Fibroblast of skin of back (primary cell): ENCODE results near the gene EIF3B.
"Not testable (repeated sequence)": the region's sequence is repeated elsewhere in the genome, so short reads cannot be mapped to it uniquely, and the experiment has no call there.

Experiments used
- DNase-seq: peaks from one replicate; pipeline ENCODE4 v3.0.0-alpha.2; 2013

Gene EIF3B

GRCh38 chr7:2347351-2348063 is 7.1 kb upstream of the EIF3B start:
- not testable (repeated sequence) for DNase-seq

- no peak for DNase-seq
Observed at GRCh38 chr7:2350055-2350454, 4.6 kb upstream of the EIF3B start.

GRCh38 chr7:2350861-2351260 is 3.8 kb upstream of the EIF3B start:
- DNase-seq = no peak

DNA sequence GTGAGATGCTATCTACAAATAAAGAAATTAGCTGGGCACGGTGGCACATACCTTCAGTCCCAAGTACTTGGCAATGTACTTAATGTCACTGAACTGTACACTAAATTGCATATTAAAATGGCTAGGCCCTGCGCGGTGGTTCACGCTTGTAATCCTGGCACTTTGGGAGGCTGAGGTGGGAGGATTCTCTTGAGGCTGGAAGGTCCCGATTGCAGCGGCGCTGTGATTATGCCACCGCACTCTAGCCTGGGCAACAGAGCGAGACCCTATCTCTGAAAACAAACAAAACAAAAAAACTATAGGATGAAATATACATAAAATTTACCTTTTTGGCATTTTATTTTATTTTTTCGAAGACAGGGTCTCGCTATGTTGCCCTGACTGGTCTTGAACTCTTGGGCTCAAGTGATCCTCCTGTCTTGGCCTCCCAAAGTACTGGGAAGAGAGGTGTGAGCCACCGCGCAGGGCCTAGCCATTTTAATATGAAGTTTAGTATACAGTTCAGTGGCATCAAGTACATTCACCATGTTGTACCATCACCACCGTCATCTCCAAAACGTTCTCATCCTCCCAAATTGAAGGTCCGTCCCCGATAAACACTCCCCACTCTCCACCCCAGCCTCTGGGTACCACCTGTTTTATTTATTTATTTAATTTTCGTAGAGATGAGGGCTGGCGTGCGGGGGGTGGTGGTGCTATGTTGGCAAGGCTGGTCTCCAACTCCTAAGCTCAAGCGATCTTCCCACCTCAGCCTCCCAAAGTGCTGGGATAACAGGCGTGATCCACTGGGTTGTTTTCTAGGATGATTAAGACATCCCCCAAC is 1.3 kb upstream of the EIF3B start:
- DNase-seq = no peak

DNA sequence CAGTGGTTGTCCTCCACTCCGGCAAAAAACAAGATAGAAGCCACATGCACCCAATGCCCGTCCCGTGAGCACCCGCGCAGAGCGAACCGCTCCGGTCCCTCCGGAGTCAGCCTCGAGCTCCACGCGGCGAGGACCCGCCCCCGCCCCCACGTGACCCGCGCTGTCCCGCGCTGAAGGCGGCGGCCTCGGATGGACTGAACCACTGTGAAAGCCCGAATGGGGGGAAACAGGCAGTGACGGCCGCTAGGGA is 766 bp upstream of the EIF3B start:
- DNase-seq = peak; percentile 87

DNA sequence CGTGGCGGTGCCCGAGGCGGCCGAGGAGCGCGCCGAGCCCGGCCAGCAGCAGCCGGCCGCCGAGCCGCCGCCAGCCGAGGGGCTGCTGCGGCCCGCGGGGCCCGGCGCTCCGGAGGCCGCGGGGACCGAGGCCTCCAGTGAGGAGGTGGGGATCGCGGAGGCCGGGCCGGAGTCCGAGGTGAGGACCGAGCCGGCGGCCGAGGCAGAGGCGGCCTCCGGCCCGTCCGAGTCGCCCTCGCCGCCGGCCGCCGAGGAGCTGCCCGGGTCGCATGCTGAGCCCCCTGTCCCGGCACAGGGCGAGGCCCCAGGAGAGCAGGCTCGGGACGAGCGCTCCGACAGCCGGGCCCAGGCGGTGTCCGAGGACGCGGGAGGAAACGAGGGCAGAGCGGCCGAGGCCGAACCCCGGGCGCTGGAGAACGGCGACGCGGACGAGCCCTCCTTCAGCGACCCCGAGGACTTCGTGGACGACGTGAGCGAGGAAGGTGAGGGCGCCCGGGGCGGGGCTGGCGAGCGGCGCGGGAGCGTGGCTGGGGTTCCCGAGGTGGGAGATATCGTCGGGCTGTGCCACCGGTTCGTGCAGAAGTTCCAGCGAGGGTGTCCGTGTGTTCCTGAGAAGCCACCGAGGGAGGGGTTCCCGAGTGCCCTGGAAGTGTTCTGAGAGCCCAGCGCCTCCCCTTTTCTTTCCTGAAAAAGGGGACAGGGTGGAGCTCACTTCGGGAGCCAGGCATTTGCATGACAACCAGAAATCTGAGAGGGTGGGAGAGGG is 495 bp downstream of the EIF3B start:
- DNase-seq = peak; percentile 15

- peak; percentile 12 for DNase-seq
Observed at GRCh38 chr7:2355705-2356008, 1.0 kb downstream of the EIF3B start.

DNA sequence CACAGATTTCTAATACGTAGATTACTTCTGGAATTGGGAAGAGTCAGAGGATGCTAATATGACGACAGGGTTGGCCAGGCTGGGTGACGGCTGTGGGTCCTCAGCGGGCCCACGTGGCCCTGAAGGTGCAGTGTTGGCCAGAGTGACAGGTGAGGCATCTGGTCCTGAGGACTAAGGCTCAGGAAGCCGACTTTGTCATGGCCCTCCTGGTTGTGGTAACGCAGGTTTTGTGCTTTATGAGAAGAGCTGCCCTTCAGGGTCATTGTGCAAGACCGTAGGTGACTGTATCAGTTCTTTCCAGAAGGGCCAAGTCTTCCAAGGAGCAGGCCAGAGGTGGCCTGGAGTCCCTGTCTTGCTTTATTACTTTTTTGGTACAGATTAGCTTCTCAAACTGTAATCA is 2.5 kb downstream of the EIF3B start:
- no peak for DNase-seq

DNA sequence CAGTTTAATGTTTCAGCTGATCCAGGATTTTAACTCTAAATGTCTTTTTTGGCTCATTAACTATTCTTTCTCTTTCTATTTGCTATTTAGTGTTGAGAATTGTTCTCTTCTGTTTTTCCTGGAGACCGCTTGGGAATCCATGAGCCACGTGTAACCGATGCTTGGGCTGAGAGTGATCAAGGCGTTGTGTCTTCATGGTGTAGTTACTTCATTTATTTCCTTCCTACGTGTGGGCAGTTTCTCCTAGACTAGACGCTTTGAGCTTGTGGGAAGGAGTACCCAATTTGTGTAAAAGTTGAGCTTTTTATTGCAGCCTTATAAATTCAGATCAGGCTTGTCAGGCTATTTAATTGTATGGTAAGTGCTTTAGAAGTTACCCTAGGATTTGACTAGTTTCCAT is 2.9 kb downstream of the EIF3B start:
- no peak for DNase-seq

DNA sequence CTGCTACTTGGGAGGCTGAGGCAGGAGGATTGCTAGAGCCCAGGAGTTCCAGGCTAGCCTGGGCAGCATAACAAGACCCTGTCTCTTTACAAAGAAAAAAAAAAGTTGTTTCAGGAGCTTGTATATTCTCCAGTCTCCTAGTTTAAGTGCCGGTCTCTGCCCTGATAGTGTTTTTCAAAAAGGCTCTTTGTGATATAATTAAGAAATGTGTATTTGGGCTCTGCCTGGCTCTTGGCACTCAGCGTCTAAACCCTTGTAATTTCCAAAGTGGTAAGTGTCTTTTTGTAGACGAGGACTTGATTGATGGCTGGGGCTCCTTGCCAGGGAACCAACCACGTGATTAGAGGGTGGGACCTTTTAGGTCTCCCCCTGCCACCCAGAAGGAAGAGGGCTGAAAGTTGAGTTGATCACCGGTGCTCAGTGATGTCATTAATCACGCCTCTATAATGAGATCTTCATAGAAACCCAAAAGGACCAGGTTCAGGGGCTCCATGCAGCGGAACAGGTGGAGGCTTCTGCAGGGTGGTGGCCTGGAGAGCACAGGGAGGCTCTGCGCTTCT is 4.4 kb downstream of the EIF3B start:
- no peak for DNase-seq

GRCh38 chr7:2359610-2360009 is 5.0 kb downstream of the EIF3B start:
- no peak for DNase-seq

DNA sequence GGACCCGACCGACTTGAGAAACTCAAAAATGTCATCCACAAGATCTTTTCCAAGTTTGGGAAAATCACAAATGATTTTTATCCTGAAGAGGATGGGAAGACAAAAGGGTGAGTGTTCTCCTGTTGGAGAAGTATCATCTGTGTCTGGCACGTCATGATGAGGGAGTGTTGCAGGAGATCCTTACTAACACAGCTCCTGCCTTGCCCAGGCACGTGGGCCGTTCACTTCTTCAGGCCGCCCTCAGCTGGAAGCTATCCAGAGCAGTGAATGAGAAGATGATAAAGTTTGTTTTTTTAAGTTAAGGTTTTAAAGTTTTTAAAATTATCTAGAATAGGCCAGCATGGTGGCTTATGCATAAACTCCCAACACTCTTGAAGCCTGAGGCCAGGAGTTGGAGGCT is 6.2 kb downstream of the EIF3B start:
- DNase-seq = no peak

- DNase-seq = no peak
Observed at GRCh38 chr7:2362385-2363088, 7.9 kb downstream of the EIF3B start.

GRCh38 chr7:2369139-2369538 is 14.5 kb downstream of the EIF3B start:
- no peak for DNase-seq

DNA sequence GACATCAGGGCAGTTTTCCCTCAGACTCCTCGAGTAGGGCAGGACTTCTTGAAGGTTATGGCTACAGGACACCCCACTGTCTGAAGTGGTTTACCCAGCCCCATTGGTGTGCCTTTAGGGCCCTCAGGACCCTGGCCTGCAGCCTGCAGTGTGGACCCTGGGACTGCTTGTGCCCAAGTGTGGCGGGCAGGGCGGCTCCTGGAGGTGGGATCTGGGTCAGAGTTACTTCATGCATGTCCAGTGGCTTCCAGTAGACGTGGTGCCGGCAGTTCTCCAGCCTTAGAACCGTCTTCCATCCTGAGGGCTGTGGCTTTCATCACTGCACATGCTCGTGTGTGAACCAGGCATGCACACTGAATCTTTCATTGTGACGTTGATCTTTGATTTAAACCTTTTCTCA is 16.7 kb downstream of the EIF3B start:
- no peak for DNase-seq

DNA sequence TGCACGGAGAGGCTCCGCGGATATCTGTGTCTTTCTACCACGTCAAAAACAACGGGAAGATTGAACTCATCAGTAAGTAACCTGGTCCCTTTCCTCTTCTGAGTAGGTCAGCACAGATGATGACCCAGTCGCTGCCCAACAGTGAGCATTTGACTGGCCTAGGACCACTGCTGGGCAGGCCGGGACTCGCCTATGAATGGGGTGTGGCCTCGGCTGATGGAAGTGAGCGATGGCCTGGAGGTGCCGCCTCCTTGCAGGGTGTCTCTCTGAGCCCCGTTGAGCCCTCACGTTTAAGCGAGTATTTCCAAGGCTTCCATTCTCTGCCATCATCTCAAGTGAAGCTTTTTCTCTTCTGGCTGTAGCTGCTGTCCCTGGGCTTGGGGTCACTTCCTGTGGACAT is 18.1 kb downstream of the EIF3B start:
- no peak for DNase-seq

- no peak for DNase-seq
Observed at GRCh38 chr7:2373124-2373556, 18.5 kb downstream of the EIF3B start.

- no peak for DNase-seq
Observed at GRCh38 chr7:2373646-2374045, 19.0 kb downstream of the EIF3B start.

- no peak for DNase-seq
Observed at GRCh38 chr7:2374401-2374800, 19.8 kb downstream of the EIF3B start.

DNA sequence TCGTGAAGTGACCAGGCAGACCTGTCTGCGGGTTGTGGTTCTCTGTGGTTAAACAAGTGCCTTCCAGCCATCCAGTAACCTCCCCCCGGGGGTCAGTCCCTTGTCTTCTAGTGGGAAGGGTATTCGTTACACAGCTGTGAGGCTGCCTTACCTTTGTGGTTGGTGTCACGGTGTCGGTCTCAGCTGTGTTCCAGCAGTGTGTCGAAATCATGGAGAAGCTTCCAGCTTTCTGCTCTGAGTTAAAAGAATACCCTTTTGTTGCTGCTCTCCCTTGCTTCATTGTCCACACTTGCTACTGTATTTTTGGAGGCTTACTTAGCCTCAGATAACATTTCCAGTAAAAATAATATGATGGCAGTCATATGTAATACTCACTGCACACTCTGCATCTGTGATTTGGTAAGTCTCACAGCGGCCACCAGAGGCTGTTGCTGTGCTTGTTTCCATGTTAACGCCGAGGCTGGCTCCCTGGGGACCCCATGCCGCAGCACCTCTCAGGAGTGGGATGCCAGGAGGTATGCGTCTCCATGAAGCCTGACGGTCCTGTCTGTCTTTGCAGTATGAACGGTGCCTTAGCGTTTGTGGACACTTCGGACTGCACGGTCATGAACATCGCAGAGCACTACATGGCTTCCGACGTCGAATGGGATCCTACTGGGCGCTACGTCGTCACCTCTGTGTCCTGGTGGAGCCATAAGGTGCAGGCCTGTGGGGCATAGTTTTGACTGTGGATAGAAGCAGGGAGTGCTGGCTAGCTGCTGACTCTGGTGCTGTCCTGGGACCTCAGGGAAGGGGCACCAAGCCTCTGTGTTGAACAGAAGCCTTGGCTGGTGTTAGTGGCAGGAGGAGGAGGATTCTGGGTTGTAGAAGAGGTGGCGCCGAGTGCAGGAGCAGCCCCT is 20.5 kb downstream of the EIF3B start:
- DNase-seq = no peak

DNA sequence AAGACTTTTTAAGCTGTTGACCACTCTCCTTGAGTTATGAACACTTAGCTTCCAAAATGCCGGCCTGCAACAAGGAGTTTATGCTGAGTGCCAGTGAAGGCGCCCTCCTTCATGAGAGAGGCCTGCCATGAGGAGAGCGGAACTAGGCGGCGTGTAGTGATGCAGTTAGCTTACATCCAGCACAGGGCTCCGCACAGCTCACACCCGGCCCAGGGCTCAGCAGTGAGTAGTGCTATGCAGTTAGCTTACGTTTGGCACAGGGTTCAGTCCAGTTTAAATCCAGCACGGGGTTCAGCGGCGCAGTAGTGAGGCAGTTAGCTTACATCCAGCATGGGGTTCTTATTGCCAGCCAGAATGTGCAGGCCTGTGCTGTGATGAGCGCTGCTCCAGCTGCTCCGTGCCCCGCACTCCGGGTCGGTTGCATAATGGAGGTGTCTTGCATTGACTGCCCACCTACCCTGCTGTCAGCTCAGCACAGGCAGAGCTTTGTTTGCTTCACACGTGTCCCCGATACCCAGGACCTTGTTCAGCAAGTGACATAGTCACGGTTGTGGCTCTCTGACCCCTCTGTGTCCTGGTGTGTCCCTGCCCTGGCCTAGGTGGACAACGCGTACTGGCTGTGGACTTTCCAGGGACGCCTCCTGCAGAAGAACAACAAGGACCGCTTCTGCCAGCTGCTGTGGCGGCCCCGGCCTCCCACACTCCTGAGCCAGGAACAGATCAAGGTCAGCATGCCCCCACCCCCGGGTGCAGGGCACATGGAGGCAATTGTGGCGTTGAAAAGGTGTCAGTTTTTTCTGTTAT is 21.9 kb downstream of the EIF3B start:
- DNase-seq = no peak
